ENCODE measurements around the gene CLDN5.

The CLDN5 gene

DNA sequence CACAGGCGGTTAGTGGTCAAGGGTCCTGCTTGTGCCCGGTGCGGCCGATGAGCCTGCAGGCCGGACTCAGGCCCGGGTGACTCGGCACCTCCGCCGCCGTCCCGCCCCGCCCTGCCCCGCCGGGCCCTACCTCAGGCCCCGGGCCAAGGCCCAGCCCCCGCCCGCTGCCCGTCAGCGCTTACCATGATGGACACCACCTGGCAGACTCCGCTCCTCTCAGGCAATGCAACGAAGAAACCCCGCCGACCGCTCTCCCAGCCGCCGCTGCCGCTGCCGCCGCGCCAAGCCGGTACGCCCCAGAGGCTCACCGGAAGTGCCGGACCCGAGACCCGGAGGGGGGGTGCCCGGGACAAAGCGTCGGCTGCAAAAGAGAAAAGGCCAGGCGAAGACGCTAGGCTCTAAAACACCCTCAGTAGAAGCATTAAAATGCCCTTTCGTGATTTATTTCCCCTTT is 45.3 kb downstream of the CLDN5 start, which contains the start of gene UFD1:
TSS of gene UFD1 (minus strand) at position 293 of the 454 bp plus-strand sequence. CDS start at position 185, 108 bp downstream.
- DNase-seq = peak; percentile 64

DNA sequence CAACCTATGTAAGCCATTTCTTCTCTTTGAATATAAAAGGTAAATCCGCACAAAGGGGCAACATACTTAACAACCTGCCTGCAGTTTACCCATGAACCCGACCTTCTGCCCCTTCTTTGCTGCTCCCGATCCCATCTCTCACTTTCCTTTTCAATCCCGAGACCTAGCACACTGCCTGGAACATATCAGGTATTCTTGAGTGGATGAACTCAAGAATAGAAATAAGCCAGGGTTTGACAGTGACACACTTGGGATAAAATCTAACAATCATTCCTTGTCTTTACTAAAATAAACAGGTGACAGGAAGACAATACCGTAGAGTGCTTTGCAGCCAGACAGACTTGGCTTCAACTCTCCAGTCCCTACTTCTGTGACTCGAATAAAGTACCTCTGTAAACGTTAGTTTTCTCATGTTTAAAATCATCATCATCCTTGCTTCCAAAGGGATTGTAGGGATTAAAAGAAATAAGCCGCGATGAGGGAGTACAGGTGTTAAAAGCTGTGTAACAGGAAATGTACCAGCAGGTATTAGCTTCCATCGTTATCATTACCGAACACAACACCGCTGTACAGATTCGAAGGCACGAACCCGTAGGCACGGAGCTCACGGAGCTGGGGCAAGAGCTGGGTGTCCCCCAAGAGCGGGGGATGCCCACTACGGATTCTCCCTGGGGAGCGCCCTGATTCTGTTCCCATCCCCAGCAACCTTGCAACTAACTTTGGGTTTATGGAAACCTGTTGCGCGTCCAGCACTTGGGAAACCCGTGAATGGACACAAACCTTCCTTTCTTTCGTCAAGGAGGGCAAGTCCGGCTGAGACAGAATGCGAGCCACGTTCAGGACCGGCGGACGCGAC is 45.9 kb downstream of the CLDN5 start:
- DNase-seq = peak; percentile 28

- no peak for DNase-seq
These were observed 46.7 kb downstream of the CLDN5 start for GRCh38 chr22:19477321-19478044.

DNA sequence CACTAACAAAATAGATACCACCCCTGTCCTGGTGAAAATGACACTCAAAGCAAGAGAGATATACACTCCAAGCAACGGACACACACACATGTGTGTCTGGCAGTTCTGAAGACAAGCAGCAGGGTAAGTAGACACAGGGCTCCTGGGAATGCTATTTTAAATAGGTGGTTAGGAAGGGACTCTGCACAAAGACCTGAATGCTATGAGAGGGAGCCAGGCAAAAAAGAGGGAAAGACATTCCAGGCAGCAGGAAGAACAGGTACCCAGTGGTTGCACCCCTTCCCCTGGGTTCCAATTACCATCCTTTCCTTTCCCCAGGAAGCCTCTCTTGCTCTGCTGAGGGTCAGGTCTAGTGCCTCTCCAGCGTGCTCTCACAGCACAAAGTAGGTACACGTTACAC is 48.2 kb downstream of the CLDN5 start:
- DNase-seq = no peak

GRCh38 chr22:19473578-19473977 is 50.6 kb downstream of the CLDN5 start:
- DNase-seq = no peak

Data from effector CD8-positive, alpha-beta T cell (primary cell).